Tibial nerve (tissue), 4 donors: ENCODE measurements around the gene CRELD1.

Experiments
- CTCF ChIP-seq, 5 experiments: fragments of 200-600 bp in 3 of 5; fragments of 450-650 bp in 2 of 5; sonication (generic) in 3 of 5; IDR thresholded peaks; one replicate each; pipeline ENCODE4 v1.5.1; 2016 to 2019; ENCODE audit warnings: antibody characterized with exemption in 5 of 5, mild to moderate bottlenecking in 3 of 5, moderate library complexity in 2 of 5
- EP300 ChIP-seq, 2 donors: sonication (generic); formaldehyde crosslinking; IDR thresholded peaks; one replicate each; pipeline ENCODE4 v1.6.1; 2017; ENCODE audit warnings: antibody characterized with exemption in 2 of 2, mild to moderate bottlenecking in 1 of 2

- no peak for TF ChIP-seq CTCF (IDR thresholded peaks at IDR 0.05)
- no peak for TF ChIP-seq EP300 (IDR thresholded peaks at IDR 0.05)
These were observed 2.7 kb upstream of the CRELD1 start for GRCh38 chr3:9930804-9931418.
